ENCODE results near the gene METTL23. TPM values are rescaled to one million over a fixed set of nuclear protein-coding genes. Genes with fewer than 3 reads are reported as not detected.

The METTL23 gene, protein sequence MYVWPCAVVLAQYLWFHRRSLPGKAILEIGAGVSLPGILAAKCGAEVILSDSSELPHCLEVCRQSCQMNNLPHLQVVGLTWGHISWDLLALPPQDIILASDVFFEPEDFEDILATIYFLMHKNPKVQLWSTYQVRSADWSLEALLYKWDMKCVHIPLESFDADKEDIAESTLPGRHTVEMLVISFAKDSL
- 10 to 100 TPM; 48.1 to 52.0 TPM for total RNA-seq

DNA sequence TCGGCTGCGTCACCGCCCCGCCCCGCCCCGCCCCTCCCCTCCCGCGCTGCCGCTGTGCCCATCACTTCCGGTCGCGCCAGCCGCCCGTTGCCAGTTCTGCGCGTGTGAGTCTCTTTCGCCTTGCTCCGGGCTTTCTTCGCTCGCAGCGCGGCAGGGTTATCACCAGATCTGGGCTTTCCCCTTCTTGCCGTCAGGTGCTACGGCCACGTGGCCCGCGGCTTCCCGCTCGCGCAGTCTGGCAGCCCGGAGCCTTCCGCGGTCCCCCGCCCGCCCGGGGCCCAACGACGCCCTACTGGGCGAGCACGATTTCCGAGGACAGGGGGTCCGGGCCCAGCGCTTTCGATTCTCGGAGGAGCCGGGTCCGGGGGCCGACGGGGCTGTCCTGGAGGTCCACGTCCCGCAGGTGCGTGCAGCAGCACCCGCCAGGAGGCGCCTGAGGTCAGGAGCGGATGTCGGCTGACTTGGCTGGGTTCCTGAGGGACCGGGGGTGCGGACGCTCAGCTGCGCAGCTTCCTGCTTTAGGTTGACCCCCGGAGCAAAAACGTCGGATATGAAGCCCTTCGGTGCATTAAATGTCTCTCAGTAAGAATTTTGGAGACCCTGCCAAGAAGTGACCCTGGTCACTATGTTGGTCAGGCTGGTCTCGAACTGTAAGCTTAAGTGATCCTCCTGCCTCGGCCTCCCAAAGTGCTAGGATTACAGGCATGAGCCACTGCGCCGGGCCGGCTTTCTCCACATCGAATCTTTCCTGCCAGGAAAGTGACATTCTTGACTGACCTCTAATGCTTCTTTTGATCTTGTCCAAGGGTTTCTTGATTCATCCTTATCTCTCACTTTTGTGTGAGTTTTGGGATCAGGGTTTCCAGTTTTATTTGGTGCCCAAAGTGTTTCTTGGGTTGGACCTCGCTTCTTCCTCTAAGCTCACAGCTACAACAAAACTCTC lies at the start of gene METTL23:
Gene METTL23 (plus strand): TSS at position 64 of the 943 bp plus-strand sequence. CDS start 2,872 bp downstream, outside the sequence.

GRCh38 chr17:76710863-76711611 lies 15.6 kb upstream of the METTL23 start, which contains the start of gene MXRA7:
TSS of gene MXRA7 (minus strand) at chr17:76710965. CDS start at chr17:76710946, 19 bp downstream.

DNA sequence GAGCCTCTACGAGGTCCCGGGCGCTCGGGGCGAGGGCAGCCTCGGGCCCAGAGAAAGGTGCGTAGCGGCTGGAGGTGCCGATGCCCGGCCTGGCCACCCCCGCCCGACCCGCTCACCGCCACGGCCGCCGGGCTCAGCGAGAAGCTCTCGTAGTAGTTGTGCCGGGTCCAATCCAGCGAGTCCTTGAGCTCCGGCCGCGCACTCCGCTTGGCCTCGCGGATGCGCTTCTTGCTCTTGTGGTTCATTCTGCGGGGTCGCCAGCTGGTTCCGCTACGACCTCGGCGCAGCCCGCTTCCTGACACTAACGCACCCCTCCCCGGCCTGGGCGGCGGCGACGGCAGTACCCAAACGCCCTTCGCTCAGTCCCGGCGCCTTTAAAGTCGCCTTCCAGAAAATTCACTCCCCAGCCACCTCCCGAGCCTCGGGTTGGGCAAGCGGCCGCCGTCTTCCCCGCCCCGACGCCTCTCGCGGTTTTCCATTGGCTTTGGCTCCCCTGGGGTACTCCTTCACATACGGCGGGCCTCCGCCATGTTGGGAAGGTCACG lies 336 bp upstream of the METTL23 start, which contains the start of gene JMJD6:
Gene JMJD6 (minus strand): TSS at position 376 of the 545 bp plus-strand sequence. CDS start 131 bp downstream, at position 245.

GRCh38 chr17:76737082-76737675 lies 10.5 kb downstream of the METTL23 start, which contains the start of gene SRSF2:
TSS of gene SRSF2 (minus strand) at chr17:76737331. CDS start at chr17:76737160, 171 bp downstream.

DNA sequence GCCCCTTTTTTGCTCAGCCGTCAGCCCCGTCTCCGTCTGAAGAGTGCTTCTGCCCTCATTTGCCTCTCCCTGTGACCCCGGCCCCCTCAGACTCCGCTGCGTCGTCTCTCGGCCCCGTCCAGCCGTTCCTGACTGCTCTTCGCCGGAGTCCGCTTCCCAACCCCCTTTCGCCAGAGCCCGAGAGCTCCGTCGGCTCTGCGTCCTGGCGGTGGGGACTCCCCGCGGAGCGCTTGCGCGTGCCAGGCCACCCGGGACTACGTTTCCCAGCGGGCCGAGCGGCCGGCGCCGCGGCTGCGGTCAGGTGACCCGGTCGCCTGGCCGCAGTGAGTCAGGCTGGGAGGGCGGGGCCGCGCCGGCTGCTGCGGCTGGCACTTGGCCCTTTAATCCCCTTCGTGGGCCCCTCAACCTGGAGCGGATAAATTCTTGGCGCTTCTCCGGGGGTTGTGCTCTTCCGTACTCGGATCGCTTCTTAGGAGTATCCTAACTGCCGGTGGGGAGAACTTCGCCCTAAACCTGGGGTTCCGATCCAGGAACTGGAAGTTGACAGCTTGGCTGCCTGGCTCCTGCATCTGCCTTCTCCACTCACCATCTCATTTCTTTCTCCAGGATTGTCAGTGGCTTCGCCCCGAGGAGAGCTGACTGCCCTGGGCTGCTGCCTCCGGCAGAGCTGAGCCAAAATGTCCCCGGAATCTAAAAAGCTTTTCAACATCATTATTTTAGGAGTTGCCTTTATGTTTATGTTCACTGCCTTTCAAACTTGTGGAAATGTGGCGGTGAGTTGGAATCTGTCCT lies 11.2 kb downstream of the METTL23 start, which contains the start of gene MFSD11:
Gene MFSD11 (plus strand): TSS at position 444 of the 792 bp plus-strand sequence. CDS start 234 bp downstream, at position 678.

Small RNA genes lying within 50 kb of the gene (microRNA-seq; reads per million reads assigned to microRNA genes)
- not detected for gene MIR636 (ENCODE audit: borderline microRNAs expressed, borderline replicate concordance)

Other genes with a start within 250 kb of the METTL23 start
- 10 to 100 TPM; 34.6 to 39.9 TPM for gene RHBDF2, start 225.4 kb upstream of the METTL23 start, total RNA-seq
- not detected for gene CYGB, start 189.1 kb upstream of the METTL23 start, total RNA-seq
- gene PRCD, start 186.8 kb upstream of the METTL23 start, total RNA-seq: not detected
- not detected for gene ST6GALNAC2, start 141.0 kb upstream of the METTL23 start, total RNA-seq
- gene ST6GALNAC1, start 83.1 kb upstream of the METTL23 start, total RNA-seq: 1 to 10 TPM; 5.2 to 5.5 TPM
- gene MXRA7, start 15.9 kb upstream of the METTL23 start, total RNA-seq: 1 to 10 TPM; 7.9 to 8.9 TPM
- 10 to 100 TPM; 50.2 to 50.5 TPM for gene JMJD6, start 233 bp upstream of the METTL23 start, total RNA-seq
- 100 to 1,000 TPM; 318 to 328 TPM for gene SRSF2, start 10.5 kb downstream of the METTL23 start, total RNA-seq
- gene MFSD11, start 11.3 kb downstream of the METTL23 start, total RNA-seq: 10 to 100 TPM; 23.8 to 25.9 TPM
- gene MGAT5B, start 141.6 kb downstream of the METTL23 start, total RNA-seq: under 1 TPM; 0.33 to 0.72 TPM

Data from activated naive CD4-positive, alpha-beta T cell treated with anti-CD3 and anti-CD28 coated beads, Interleukin-2, amount 10 ng/mL, durations not matched to agents 5 hours and 36 hours (primary cell).